ENCODE results near the gene UMODL1. TPM values are rescaled to one million over a fixed set of nuclear protein-coding genes. Genes with fewer than 3 reads are reported as not detected.

UMODL1 gene
- total and polyA plus RNA-seq, 2 experiments from 2014 or later: 0.15 to 0.47 TPM

GRCh38 chr21:42129300-42130266 lies 58.5 kb downstream of the UMODL1 start:
- TF ChIP-seq EZH2 (IDR thresholded peaks at IDR 0.05; ENCODE audit: borderline replicate concordance) (no peak), CTCF (IDR thresholded peaks at IDR 0.05; ENCODE audit: poor library complexity) (no peak), EZH2phosphoT487 (IDR thresholded peaks at IDR 0.05; ENCODE audit: low read depth, severe bottlenecking, unreplicated experiment) (no peak)

GRCh38 chr21:42130441-42130840 lies 59.3 kb downstream of the UMODL1 start:
- no peaks in the 10 kb centered on the region for H3K9me2 ChIP-seq (replicated peaks; ENCODE audit: insufficient read depth)
- no peak for DNase-seq (ENCODE audit: low spot score)
- no peak overlapping the region for H3K27ac ChIP-seq
- no peaks in the 10 kb centered on the region for H3K36me3 ChIP-seq (replicated peaks; ENCODE audit: insufficient read depth, low read depth)
- H3K4me2 ChIP-seq: no peak overlapping the region
- H2AFZ ChIP-seq: no peak overlapping the region
- WGBS (ENCODE audit: low lambda C conversion rate, missing lambda C conversion rate): 88% methylated on average over 6 of the region's 6 CpGs
- H3K79me2 ChIP-seq: no peaks in the 10 kb centered on the region
- TF ChIP-seq CTCF (IDR thresholded peaks at IDR 0.05; ENCODE audit: poor library complexity): no peak
- TF ChIP-seq EZH2 (IDR thresholded peaks at IDR 0.05; ENCODE audit: borderline replicate concordance): no peak
- no peak for TF ChIP-seq EZH2phosphoT487 (IDR thresholded peaks at IDR 0.05; ENCODE audit: low read depth, severe bottlenecking, unreplicated experiment)
- H3K9me3 ChIP-seq (ENCODE audit: low read depth): no peaks in the 10 kb centered on the region
- H3K4me3 ChIP-seq: no peak overlapping the region
- no peaks in the 10 kb centered on the region for H3K4me1 ChIP-seq (ENCODE audit: insufficient read depth)
- no peaks in the 10 kb centered on the region for H4K20me1 ChIP-seq (ENCODE audit: insufficient read depth, poor library complexity, severe bottlenecking)
- H3K27me3 ChIP-seq: no peaks in the 10 kb centered on the region

More at GRCh38 chr21:42129300-42130266, 58.5 kb downstream of the UMODL1 start:
- Histone ChIP-seq H3K79me2 (no peaks in the 10 kb centered on the region), H3K27me3 (no peaks in the 10 kb centered on the region), H3K4me1 (ENCODE audit: insufficient read depth) (no peaks in the 10 kb centered on the region), H3K36me3 (replicated peaks; ENCODE audit: insufficient read depth, low read depth) (no peaks in the 10 kb centered on the region), H3K4me3 (no peak overlapping the region), H3K9me2 (replicated peaks; ENCODE audit: insufficient read depth) (no peaks in the 10 kb centered on the region), H3K9me3 (ENCODE audit: low read depth) (no peaks in the 10 kb centered on the region), H2AFZ (no peak overlapping the region), H4K20me1 (ENCODE audit: insufficient read depth, poor library complexity, severe bottlenecking) (no peaks in the 10 kb centered on the region), H3K27ac (no peak overlapping the region), H3K4me2 (no peak overlapping the region)
- no peak for DNase-seq (ENCODE audit: low spot score)
- 88% methylated on average over 11 of the region's 11 CpGs for WGBS (ENCODE audit: low lambda C conversion rate, missing lambda C conversion rate)

- DNase-seq (ENCODE audit: low spot score): no peak
These were observed 61.1 kb downstream of the UMODL1 start for GRCh38 chr21:42132183-42132582.

More at GRCh38 chr21:42132183-42132582, 61.1 kb downstream of the UMODL1 start:
- Histone ChIP-seq H3K4me2 (no peak overlapping the region), H3K79me2 (no peaks in the 10 kb centered on the region), H3K27ac (no peak overlapping the region), H2AFZ (no peak overlapping the region), H3K27me3 (no peaks in the 10 kb centered on the region), H3K9me2 (replicated peaks; ENCODE audit: insufficient read depth) (no peaks in the 10 kb centered on the region), H3K36me3 (replicated peaks; ENCODE audit: insufficient read depth, low read depth) (no peaks in the 10 kb centered on the region), H3K9me3 (ENCODE audit: low read depth) (no peaks in the 10 kb centered on the region), H4K20me1 (ENCODE audit: insufficient read depth, poor library complexity, severe bottlenecking) (no peaks in the 10 kb centered on the region), H3K4me3 (no peak overlapping the region), H3K4me1 (ENCODE audit: insufficient read depth) (no peaks in the 10 kb centered on the region)
- 91% methylated on average over 1 of the region's 1 CpG for WGBS (ENCODE audit: low lambda C conversion rate, missing lambda C conversion rate)
- no peak for TF ChIP-seq EZH2phosphoT487 (IDR thresholded peaks at IDR 0.05; ENCODE audit: low read depth, severe bottlenecking, unreplicated experiment)
- TF ChIP-seq CTCF (IDR thresholded peaks at IDR 0.05; ENCODE audit: poor library complexity): no peak
- no peak for TF ChIP-seq EZH2 (IDR thresholded peaks at IDR 0.05; ENCODE audit: borderline replicate concordance)
